Activated CD4-positive, alpha-beta T cell treated with anti-CD3 and anti-CD28 coated beads, Interleukin-2, amount 50 U/mL, for 48 hours (primary cell): ENCODE data around the gene TMEM128.
"Not testable (repeated sequence)": the region's sequence is repeated elsewhere in the genome, so short reads cannot be mapped to it uniquely, and the experiment has no call there.

ENCODE experiments used
- DNase-seq, 2 experiments: peaks; one replicate each; pipeline ENCODE4 v3.0.0-alpha.2; 2020

Gene TMEM128

GRCh38 chr4:4254199-4254598 lies 6.2 kb upstream of the TMEM128 start:
- DNase-seq, result no peak

- no peak for DNase-seq
Measured at GRCh38 chr4:4249866-4250265, 1.8 kb upstream of the TMEM128 start.

GRCh38 chr4:4249342-4249741 lies 1.3 kb upstream of the TMEM128 start:
- not testable (repeated sequence) for DNase-seq

- peak in 1 of 2 experiments; percentile 10 for DNase-seq
Measured at GRCh38 chr4:4248885-4249203, 821 bp upstream of the TMEM128 start.

GRCh38 chr4:4247696-4248028 lies 361 bp downstream of the TMEM128 start:
- DNase-seq, result no peak

GRCh38 chr4:4245172-4245571 lies 2.9 kb downstream of the TMEM128 start:
- no peak for DNase-seq

GRCh38 chr4:4239551-4239950 lies 8.5 kb downstream of the TMEM128 start:
- DNase-seq, result not testable (repeated sequence)

GRCh38 chr4:4233610-4234009 lies 14.4 kb downstream of the TMEM128 start:
- DNase-seq, result no peak

- no peak for DNase-seq
Measured at GRCh38 chr4:4228356-4228668, 19.7 kb downstream of the TMEM128 start.

- no peak for DNase-seq
Measured at GRCh38 chr4:4227510-4228355, 20.3 kb downstream of the TMEM128 start.

- no peak for DNase-seq
Measured at GRCh38 chr4:4226606-4227438, 21.2 kb downstream of the TMEM128 start, which contains the start of gene OTOP1. TSS of gene OTOP1 (minus strand) at chr4:4226929. CDS start at chr4:4226864, 65 bp downstream.

- no peak for DNase-seq
Measured at GRCh38 chr4:4225915-4226605, 22.0 kb downstream of the TMEM128 start.

GRCh38 chr4:4217113-4217512 lies 30.9 kb downstream of the TMEM128 start:
- DNase-seq, result no peak

GRCh38 chr4:4216648-4217047 lies 31.4 kb downstream of the TMEM128 start:
- no peak for DNase-seq

- not testable (repeated sequence) for DNase-seq
Measured at GRCh38 chr4:4213674-4214073, 34.3 kb downstream of the TMEM128 start.

- no peak for DNase-seq
Measured at GRCh38 chr4:4206204-4206603, 41.8 kb downstream of the TMEM128 start.

- no peak for DNase-seq
Measured at GRCh38 chr4:4204401-4204745, 43.6 kb downstream of the TMEM128 start.

- no peak for DNase-seq
Measured at GRCh38 chr4:4203688-4204400, 44.2 kb downstream of the TMEM128 start.

- DNase-seq, result no peak
Measured at GRCh38 chr4:4202510-4202909, 45.5 kb downstream of the TMEM128 start.

- DNase-seq, result no peak
Measured at GRCh38 chr4:4200624-4201023, 47.4 kb downstream of the TMEM128 start.

- no peak for DNase-seq
Measured at GRCh38 chr4:4195354-4195753, 52.7 kb downstream of the TMEM128 start.

- DNase-seq, result not testable (repeated sequence)
Measured at GRCh38 chr4:4188557-4188956, 59.5 kb downstream of the TMEM128 start.
